Measurements from ENCODE around the gene ZMIZ2.

Gene ZMIZ2

DNA sequence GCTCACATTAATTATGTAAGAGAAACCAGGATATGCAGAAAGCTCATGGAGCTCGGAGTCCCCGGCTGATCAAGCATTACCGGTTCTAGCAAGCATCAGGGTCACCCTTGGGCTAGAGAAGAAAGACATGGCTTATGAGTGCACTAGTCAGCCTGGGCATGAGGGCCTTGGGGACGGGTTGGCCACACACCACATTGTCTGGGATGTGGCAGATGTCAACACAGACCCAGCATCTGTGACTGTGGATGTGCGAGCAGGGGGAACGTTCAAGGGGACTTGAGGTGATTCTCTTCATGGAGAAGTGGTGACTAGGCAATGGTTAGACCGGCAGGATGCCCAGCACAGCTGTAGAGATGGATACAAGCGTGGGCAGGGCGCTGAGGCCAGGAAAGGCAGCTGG lies 13.7 kb downstream of the ZMIZ2 start:
- Histone ChIP-seq H3K4me3 (ENCODE audit: severe bottlenecking) (no peak overlapping the region), H3K4me1 (ENCODE audit: insufficient read depth, poor library complexity, severe bottlenecking) (no peaks in the 10 kb centered on the region), H3K36me3 (ENCODE audit: low read depth) (peaks cover 55% of the 10 kb centered on the region), H3K9me3 (ENCODE audit: severe bottlenecking) (no peaks in the 10 kb centered on the region), H3K27me3 (ENCODE audit: insufficient read depth, poor library complexity, severe bottlenecking) (no peaks in the 10 kb centered on the region), H3K27ac (ENCODE audit: poor library complexity, severe bottlenecking) (no peak overlapping the region)
- no peak for DNase-seq (ENCODE audit: low spot score)
- no peak for ATAC-seq (ENCODE audit: low read depth)
- TF ChIP-seq, protein P1, sequence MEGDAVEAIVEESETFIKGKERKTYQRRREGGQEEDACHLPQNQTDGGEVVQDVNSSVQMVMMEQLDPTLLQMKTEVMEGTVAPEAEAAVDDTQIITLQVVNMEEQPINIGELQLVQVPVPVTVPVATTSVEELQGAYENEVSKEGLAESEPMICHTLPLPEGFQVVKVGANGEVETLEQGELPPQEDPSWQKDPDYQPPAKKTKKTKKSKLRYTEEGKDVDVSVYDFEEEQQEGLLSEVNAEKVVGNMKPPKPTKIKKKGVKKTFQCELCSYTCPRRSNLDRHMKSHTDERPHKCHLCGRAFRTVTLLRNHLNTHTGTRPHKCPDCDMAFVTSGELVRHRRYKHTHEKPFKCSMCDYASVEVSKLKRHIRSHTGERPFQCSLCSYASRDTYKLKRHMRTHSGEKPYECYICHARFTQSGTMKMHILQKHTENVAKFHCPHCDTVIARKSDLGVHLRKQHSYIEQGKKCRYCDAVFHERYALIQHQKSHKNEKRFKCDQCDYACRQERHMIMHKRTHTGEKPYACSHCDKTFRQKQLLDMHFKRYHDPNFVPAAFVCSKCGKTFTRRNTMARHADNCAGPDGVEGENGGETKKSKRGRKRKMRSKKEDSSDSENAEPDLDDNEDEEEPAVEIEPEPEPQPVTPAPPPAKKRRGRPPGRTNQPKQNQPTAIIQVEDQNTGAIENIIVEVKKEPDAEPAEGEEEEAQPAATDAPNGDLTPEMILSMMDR (IDR thresholded peaks at IDR 0.05; ENCODE audit: poor library complexity, severe bottlenecking) = no peak

GRCh38 chr7:44762726-44763522 lies 14.3 kb downstream of the ZMIZ2 start:
- no peak overlapping the region for H3K27ac ChIP-seq (ENCODE audit: poor library complexity, severe bottlenecking)
- H3K4me1 ChIP-seq (ENCODE audit: insufficient read depth, poor library complexity, severe bottlenecking) = no peaks in the 10 kb centered on the region
- H3K9me3 ChIP-seq (ENCODE audit: severe bottlenecking) = no peaks in the 10 kb centered on the region
- peaks cover 52% of the 10 kb centered on the region for H3K36me3 ChIP-seq (ENCODE audit: low read depth)
- H3K4me3 ChIP-seq (ENCODE audit: severe bottlenecking) = no peak overlapping the region
- no peak for ATAC-seq (ENCODE audit: low read depth)
- TF ChIP-seq, protein P1 (IDR thresholded peaks at IDR 0.05; ENCODE audit: poor library complexity, severe bottlenecking) = no peak
- DNase-seq (ENCODE audit: low spot score) = no peak
- H3K27me3 ChIP-seq (ENCODE audit: insufficient read depth, poor library complexity, severe bottlenecking) = no peaks in the 10 kb centered on the region

DNA sequence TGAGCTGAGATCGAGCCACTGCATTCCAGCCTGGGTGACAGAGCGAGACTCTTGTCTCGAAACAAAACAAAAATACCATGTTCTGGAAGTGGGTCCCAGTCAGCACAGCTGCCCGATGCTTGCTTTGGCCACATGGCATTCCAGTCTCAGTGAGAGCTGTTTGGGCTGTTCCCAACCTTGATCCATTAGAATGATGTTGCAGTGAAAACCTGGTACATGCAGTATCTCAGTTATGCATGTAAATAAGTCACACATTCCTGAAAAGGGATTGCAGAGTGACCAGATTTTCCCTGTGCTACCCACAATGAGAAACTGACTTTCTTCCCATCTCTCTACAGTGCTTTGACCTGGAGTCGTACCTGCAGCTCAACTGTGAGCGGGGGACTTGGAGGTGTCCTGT lies 15.4 kb downstream of the ZMIZ2 start:
- ATAC-seq (ENCODE audit: low read depth) = no peak
- peaks cover 45% of the 10 kb centered on the region for H3K36me3 ChIP-seq (ENCODE audit: low read depth)
- TF ChIP-seq, protein P1 (IDR thresholded peaks at IDR 0.05; ENCODE audit: poor library complexity, severe bottlenecking) = no peak
- no peak overlapping the region for H3K4me3 ChIP-seq (ENCODE audit: severe bottlenecking)
- H3K27ac ChIP-seq (ENCODE audit: poor library complexity, severe bottlenecking) = no peak overlapping the region
- H3K9me3 ChIP-seq (ENCODE audit: severe bottlenecking) = no peaks in the 10 kb centered on the region
- no peaks in the 10 kb centered on the region for H3K27me3 ChIP-seq (ENCODE audit: insufficient read depth, poor library complexity, severe bottlenecking)
- no peak for DNase-seq (ENCODE audit: low spot score)
- no peaks in the 10 kb centered on the region for H3K4me1 ChIP-seq (ENCODE audit: insufficient read depth, poor library complexity, severe bottlenecking)

DNA sequence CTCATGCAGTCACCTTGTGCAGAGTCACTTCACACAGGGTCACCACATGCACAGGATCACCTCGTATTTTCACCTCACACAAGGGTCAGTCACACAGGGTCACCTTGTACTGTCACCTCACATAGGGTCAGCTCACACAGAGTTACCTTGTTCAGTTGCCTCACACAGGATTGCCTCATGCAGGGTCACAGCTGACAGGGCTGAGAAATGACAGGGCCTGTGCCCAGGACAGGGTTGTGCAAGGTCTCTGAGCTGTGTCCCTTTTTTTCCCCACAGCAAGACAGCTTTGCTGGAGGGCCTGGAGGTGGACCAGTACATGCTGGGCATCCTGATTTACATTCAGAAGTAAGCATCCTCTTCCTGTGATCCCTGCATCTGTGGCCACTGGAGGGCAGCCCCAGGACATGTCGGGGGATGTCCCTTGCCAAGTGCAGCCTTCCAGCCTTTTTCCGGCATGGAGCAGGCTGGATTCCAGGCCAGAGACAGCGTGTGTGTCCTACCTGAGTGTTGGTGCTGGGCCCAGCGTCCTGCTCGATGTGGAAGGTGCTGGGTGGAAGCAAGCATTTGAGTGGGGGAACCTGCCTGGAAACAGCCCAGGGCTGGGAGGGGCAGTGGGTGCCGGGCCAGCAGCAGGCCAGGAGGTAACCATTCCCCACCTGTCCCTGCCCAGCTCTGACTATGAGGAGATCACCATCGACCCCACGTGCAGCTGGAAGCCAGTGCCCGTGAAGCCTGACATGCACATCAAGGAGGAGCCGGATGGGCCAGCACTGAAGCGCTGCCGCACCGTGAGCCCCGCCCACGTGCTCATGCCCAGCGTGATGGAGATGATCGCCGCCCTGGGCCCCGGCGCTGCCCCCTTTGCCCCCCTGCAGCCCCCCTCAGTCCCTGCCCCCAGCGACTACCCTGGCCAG lies 16.3 kb downstream of the ZMIZ2 start:
- no peaks in the 10 kb centered on the region for H3K4me1 ChIP-seq (ENCODE audit: insufficient read depth, poor library complexity, severe bottlenecking)
- TF ChIP-seq, protein P1 (IDR thresholded peaks at IDR 0.05; ENCODE audit: poor library complexity, severe bottlenecking) = no peak
- H3K27ac ChIP-seq (ENCODE audit: poor library complexity, severe bottlenecking) = no peak overlapping the region
- no peaks in the 10 kb centered on the region for H3K9me3 ChIP-seq (ENCODE audit: severe bottlenecking)
- H3K4me3 ChIP-seq (ENCODE audit: severe bottlenecking) = no peak overlapping the region
- ATAC-seq (ENCODE audit: low read depth) (no peak), DNase-seq (ENCODE audit: low spot score) (no peak)
- H3K36me3 ChIP-seq (ENCODE audit: low read depth) = peaks cover 45% of the 10 kb centered on the region
- no peaks in the 10 kb centered on the region for H3K27me3 ChIP-seq (ENCODE audit: insufficient read depth, poor library complexity, severe bottlenecking)

All from RWPE2 (cell line).